ENCODE data around the gene KNCN.

KNCN gene

GRCh38 chr1:46563341-46563740 is 11.9 kb upstream of the KNCN start:
- DNase-seq, result no peak

- DNase-seq, result no peak
Measured at GRCh38 chr1:46562498-46562897, 11.1 kb upstream of the KNCN start.

GRCh38 chr1:46558966-46559365 is 7.5 kb upstream of the KNCN start:
- DNase-seq, result no peak

DNA sequence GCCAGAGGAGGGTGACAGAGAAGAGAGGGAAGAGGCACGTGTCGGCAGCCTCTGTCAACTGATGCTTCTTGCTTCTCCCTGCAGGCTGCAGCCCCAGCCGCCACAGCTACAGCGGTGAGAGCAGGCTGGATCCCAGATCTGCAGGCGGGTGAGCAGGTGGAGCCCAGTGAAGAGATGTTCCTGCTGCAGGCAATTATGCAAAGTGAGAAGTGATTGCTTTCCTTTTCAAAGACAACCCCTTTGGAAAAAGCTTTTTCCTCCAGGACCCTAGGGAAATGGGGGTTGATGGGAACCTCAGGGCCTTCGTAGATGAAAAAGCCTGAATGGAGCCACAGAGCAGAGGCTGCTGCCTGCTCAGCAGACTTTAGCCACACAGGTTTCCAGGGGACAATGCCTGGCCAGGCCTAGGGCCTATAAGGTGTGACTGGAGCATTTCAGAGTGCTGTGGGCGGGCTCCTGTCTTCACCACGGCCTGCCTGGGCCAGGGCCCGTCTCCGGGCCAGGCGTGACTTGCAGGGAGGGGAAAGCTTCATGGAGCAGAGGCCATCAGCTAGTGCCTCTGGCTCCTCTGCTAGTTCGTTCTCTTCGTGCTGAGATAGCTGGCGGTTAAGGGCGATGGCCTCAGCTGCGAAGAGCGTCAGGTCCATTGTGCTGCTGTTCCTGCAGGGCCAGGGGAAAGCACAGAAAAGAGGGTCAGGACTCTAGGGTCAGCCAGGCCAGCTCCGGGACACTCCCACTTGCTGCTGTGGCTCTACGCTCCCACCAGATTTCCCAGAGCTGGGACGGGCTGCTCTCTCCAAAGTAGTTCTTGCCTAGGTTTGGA is 6.9 kb upstream of the KNCN start:
- no peak for DNase-seq

DNA sequence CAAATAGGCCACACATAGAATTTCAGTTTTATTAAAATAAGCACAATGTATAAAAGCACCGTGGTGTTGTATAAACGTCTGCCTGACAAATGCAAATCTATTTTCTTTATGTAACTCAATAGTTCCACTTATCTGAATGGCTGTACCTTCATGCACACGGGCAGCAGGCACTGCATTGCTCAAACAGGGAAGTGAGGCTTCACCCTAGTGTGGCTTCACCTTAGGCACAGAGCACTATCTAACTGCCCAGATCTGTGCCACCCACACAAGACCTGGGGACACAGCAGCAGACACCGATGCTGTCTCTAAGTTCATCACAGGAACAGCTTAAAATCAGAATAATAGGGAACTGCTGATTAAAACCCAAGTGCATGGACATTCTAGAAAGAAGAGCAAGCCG is 6.0 kb upstream of the KNCN start:
- DNase-seq, result peak; percentile 22

DNA sequence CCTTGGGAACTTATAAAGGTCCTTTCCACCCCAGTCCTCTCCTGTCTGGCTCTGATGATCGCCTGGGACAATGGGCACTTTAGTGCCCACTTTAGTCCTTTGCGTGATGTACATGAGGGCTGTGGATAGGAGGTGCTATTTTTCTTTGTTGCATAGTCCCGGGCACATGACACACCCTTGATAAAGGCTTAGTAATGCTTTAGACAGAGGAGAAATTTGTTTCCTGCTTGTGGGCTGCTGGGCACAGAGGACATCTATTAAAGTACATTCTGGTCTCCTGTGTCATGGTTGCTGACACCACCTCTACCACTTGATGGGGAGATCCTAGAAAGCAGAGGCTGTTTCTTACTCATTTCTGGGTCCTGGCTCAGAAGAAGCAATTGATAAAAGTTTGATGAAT is 5.4 kb upstream of the KNCN start:
- peak; percentile 76 for DNase-seq

DNA sequence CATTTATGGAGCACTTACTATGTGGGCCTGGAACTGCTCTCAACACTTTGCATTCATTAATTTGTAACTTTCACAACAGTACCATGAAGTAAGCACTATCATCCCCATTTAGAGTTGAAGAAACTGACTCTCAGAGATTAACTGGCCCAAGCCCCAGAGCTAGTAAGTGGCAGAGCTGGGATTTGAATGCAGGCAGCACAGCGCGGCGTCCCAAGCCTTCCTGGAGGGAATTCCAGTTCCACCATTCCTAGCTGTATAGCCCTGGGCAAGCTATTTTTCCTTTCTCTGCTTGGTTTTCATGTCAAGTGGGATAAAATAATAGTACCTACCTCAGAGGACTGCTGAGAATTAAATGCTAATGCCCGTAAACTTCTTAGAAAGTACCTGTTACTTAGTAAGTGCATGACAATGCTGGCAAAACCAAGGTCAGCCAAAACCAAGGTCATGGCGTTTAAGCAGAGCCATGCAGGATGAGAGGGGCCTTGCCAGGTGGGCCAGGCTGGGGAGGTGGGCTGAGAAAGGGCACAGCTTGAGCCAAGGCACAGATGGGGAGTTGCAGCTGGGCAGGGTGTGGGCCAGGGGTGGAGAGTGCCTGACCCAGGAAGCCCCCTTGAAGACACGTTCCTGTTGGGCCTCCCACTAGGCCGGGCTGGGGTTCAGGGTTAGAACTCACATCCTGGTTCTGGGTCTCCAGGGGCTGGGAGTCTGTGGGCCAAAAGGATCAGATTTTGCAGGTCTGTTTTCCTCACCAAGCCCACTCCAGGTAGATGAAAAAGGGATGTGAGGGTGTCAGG is 4.6 kb upstream of the KNCN start:
- no peak for DNase-seq

- DNase-seq, result no peak
Measured at GRCh38 chr1:46554597-46555381, 3.3 kb upstream of the KNCN start.

DNA sequence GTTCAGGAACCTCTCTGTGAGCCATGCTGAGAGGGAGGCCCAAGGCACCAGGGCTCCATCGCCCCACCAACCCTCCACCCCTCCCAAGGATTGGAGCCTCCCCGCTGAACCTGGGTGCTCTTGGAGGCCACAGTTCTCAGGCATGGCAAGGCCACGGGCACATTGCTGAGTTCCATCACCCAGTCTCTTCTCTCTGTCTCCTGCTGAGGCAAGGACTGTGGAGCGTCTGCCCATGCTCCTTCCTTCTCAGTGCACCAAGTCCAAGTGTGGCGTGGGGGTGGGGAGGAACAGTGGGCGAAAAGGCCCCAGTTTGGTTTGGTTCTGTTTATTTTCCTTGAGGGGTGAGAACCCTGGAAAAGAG is 2.8 kb upstream of the KNCN start:
- DNase-seq, result no peak

- DNase-seq, result peak; percentile 12
Measured at GRCh38 chr1:46553506-46553905, 2.1 kb upstream of the KNCN start.

- DNase-seq, result no peak
Measured at GRCh38 chr1:46552357-46553237, 1.1 kb upstream of the KNCN start.

DNA sequence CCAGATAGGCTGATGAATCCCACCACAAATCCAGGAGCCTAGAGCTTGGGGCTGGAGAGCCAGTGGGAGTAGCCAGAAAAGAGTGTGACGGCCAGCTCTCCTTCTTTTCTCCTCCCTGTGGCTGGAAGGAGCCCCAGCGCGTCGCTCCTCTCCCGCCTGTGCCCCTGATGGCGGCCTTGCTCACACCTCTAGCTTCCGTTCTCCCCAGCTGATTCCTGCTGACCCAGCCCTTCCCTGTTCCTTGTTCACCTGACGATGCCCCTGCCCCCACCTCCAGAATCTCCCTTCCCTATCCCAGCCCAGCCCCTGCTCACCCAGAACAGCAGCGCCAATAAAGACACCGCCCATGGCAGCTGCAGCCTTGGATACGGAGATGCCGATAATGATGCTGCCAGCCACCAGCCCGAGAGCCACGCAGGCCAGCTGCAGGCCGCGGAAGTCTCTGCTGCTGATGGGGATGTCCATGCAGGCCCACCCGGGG is 656 bp downstream of the KNCN start:
- no peak for DNase-seq

- DNase-seq, result no peak
Measured at GRCh38 chr1:46549697-46550681, 1.5 kb downstream of the KNCN start.

- DNase-seq, result peak; percentile 80
Measured at GRCh38 chr1:46547481-46548383, 3.7 kb downstream of the KNCN start.

DNA sequence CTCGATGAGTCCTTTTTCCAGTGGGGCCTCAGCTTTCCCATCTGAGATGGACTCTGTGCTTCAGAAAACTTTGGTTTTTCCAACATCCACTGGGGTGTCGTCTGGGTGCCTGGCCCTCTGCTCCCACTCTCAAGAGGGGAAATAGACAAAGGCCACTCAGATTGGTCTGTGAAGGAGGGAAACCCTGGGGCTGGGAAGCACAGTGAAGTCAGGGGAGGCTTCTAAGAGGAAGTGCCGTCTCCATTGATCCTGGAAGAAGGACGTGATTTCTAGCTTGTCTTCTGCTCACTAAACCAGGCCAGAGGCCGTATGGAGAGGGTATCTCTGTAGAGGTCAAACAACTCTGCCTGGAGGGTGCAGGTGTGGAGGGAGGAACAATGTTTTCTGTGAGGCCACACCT is 5.2 kb downstream of the KNCN start:
- no peak for DNase-seq

- DNase-seq, result peak; percentile 32
Measured at GRCh38 chr1:46545784-46546183, 5.7 kb downstream of the KNCN start.

DNA sequence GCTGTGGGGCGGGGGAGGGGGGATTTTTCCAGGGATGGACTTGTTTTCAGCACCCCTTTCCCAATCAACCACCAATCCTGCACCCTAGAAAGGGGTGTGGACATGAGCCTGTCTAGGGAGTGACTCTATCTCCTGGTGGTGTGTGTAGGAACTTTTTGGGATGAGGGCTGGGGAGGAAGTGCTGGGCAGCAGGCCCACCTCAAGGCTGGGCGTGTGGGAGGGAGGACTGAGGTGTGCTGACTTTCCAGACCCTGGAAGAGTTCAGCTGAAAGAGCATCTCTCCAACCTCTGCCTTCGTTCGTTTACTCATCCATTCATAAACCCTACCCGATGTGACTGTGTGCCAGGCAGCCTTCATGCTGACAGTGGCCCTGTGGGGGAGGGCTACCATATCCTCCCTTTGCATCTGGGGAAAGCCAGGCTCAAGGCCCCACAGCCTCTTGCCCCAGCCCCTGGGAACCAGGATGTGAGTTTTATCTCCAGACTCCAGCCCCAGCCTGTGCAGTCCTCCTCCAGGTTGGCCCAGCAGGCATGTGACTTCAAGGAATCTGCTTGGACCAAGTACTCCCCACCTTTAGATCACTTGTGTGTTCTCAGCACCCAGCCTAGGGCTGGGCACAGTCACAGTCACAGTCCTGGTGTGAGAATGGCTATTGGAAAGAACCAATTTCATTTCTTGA is 6.7 kb downstream of the KNCN start:
- peak; percentile 90 for DNase-seq

- no peak for DNase-seq
Measured at GRCh38 chr1:46543761-46544560, 7.5 kb downstream of the KNCN start.

DNA sequence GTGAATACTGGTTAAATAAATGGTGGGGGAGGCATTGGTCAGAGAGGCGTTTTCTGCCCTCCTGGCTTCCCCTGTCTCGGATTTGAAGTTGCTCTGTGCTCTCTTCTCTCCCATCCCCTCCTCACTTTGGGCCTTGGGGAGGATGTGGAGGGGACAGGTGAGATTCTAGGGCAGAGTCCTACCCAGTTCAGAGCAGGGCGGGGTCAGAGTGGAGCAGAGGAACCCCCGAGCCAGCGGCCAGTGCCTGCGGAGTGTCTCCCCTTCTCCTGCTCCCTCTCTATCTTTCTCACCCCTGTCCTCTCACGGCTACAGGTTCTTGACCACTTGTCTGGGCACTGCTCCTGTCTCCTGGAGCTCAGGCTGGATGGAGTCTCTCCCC is 8.1 kb downstream of the KNCN start:
- DNase-seq, result no peak

All from OCI-M1 (cell line).